GM23248 (cell line): ENCODE measurements around the gene DIP2C. TPM values are rescaled to one million over a fixed set of nuclear protein-coding genes. Genes with fewer than 3 reads are reported as not detected.

Experiments
- DNase-seq: peaks from one replicate; pipeline ENCODE4 v3.0.0-alpha.2; 2015
- H2AFZ ChIP-seq: fragments of 200-600 bp; sonication (generic); 2 replicates; pipeline ENCODE4 v1.6.1; 2016; ENCODE audit warnings: antibody characterized with exemption
- H3F3A ChIP-seq: fragments of 200-600 bp; sonication (generic); 2 replicates; pipeline ENCODE4 v1.6.1; 2016; ENCODE audit warnings: mild to moderate bottlenecking, antibody characterized with exemption, mixed run types; ENCODE audit not compliant: insufficient read depth
- H3K27ac ChIP-seq: fragments of 200-600 bp; sonication (generic); 2 replicates; pipeline ENCODE4 v1.5.1; 2016; ENCODE audit warnings: mild to moderate bottlenecking
- H3K27me3 ChIP-seq: fragments of 200-600 bp; sonication (generic); replicated peaks from 2 replicates; pipeline ENCODE4 v1.6.1; 2016; ENCODE audit warnings: mild to moderate bottlenecking; ENCODE audit not compliant: insufficient read depth
- H3K36me3 ChIP-seq: fragments of 200-600 bp; sonication (generic); 2 replicates; pipeline ENCODE4 v1.6.1; 2016; ENCODE audit warnings: low read depth, mild to moderate bottlenecking
- H3K4me1 ChIP-seq: fragments of 200-600 bp; sonication (generic); 2 replicates; pipeline ENCODE4 v1.6.1; 2016; ENCODE audit warnings: mild to moderate bottlenecking; ENCODE audit not compliant: insufficient read depth
- H3K4me2 ChIP-seq: fragments of 200-600 bp; sonication (generic); one replicate; pipeline ENCODE4 v1.6.1; 2016; ENCODE audit warnings: mild to moderate bottlenecking; ENCODE audit not compliant: unreplicated experiment
- H3K4me3 ChIP-seq: fragments of 200-600 bp; sonication (generic); 2 replicates; pipeline ENCODE4 v1.5.1; 2016; ENCODE audit warnings: mild to moderate bottlenecking
- H3K79me2 ChIP-seq: fragments of 200-600 bp; sonication (generic); 2 replicates; pipeline ENCODE4 v1.6.1; 2016; ENCODE audit warnings: mild to moderate bottlenecking; ENCODE audit not compliant: insufficient read depth
- H3K9ac ChIP-seq: fragments of 200-600 bp; sonication (generic); 2 replicates; pipeline ENCODE4 v1.6.1; 2016; ENCODE audit warnings: mild to moderate bottlenecking
- H3K9me2 ChIP-seq: fragments of 200-600 bp; sonication (generic); 2 replicates; pipeline ENCODE4 v1.6.1; 2016; ENCODE audit warnings: mixed run types, mild to moderate bottlenecking, moderate library complexity; ENCODE audit not compliant: insufficient read depth
- H3K9me3 ChIP-seq: fragments of 200-600 bp; sonication (generic); one replicate; pipeline ENCODE4 v1.6.1; 2017; ENCODE audit warnings: low read depth
- H4K20me1 ChIP-seq: fragments of 200-600 bp; sonication (generic); 2 replicates; pipeline ENCODE4 v1.6.0; 2016; ENCODE audit not compliant: insufficient read depth
- EZH2 ChIP-seq: fragments of 200-600 bp; sonication (generic); IDR thresholded peaks from 2 replicates; pipeline ENCODE4 v1.6.1; 2018; ENCODE audit warnings: antibody characterized with exemption, mild to moderate bottlenecking; ENCODE audit not compliant: insufficient read depth, poor library complexity, severe bottlenecking
- EZH2phosphoT487 ChIP-seq: fragments of 200-600 bp; sonication (generic); IDR thresholded peaks from 2 replicates; pipeline ENCODE4 v1.6.1; 2018; ENCODE audit warnings: antibody characterized with exemption, moderate library complexity, mild to moderate bottlenecking, low read depth; ENCODE audit not compliant: insufficient read depth
- WGBS, 2 experiments: methylation state at CpG; one replicate each; pipeline ENCODE4 v1.1.6; 2015 to 2017; ENCODE audit warnings: low lambda C conversion rate in 2 of 2, low coverage in 1 of 2; ENCODE audit errors: missing lambda C conversion rate in 2 of 2; 5-methylcytosine and 5-hydroxymethylcytosine counted together
- in situ Hi-C: fragments of 300-500 bp; cut with MboI; formaldehyde crosslinking; loops from 2 replicates; pipeline ENCODE4 v1.15.0; 2020
- polyA plus RNA-seq: library from polyadenylated mRNA; unstranded; fragments of >200 nt; fragmentation: Nextera tagmentation; extraction: Ambion mirVana; gene quantifications from 2 replicates; pipeline ENCODE4 v1.2.1, GENCODE V29; 2016
- total RNA-seq: library from RNA; depleted of rRNA; stranded (reverse); fragments of >200 nt; shearing (Covaris generic); gene quantifications from 2 replicates; pipeline ENCODE4 v1.2.3, GENCODE V29; 2014

DIP2C gene
- total and polyA plus RNA-seq, 2 experiments from 2014 or later = 12.0 to 13.1 TPM

DNA sequence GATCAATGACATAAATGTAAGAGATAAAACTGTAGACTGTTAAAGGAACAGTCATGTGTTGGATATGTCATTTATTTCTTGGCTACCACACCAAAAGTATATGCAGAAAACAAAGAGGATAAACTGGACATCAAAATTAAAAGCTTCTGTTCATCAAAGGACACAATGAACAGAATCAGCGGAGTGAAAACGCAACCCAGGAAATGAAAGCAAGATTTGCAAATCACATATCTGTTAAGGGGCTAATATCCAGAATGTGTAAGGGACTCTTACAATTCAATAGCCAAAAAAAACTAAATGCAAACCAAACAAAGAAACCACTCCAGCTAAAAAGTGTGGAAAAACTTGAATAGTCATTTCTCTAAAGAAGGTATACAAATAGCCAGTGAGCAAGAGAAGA, 390.0 kb downstream of the DIP2C start:
- Histone ChIP-seq H3K36me3 (no peaks in the 10 kb centered on the region), H3K9me2 (no peaks in the 10 kb centered on the region), H3K9me3 (no peaks in the 10 kb centered on the region), H2AFZ (no peak overlapping the region), H3K79me2 (0 out of 2 replicates have a peak, but pooled peaks cover 4% of the 10 kb centered on the region), H3F3A (peaks cover 15% of the 10 kb centered on the region), H3K9ac (no peak overlapping the region), H4K20me1 (no peaks in the 10 kb centered on the region), H3K27me3 (no peaks in the 10 kb centered on the region), H3K4me1 (peaks cover 9% of the 10 kb centered on the region; the same call in 1 of the 2 replicates), H3K4me2 (no peak overlapping the region), H3K27ac (no peak overlapping the region), H3K4me3 (no peak overlapping the region)
- DNase-seq = no peak
- WGBS, 2 experiments = 85 to 92% methylated on average over 2 of the region's 2 CpGs
- in situ Hi-C loops = no loop called here
- TF ChIP-seq EZH2phosphoT487 (no peak), EZH2 (no peak)

DNA sequence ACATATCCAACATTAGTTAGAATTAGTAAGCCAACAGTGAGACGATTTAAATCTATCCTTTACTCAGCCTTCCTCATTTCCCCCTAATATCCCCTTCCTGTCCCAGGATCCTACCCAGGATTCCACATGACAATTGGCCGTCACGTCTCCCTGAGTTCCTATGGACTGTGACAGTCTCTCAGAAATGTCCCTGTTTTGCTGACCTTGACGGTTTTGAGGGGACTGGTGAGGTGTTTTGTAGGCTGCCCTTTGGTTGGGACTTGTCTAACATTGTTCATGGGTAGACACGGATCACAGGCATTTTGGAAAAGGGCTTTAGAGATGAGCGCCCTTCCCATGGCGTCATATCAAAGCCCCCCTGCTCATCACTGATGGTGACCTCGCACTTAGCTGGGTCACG, 391.4 kb downstream of the DIP2C start:
- in situ Hi-C loops = no loop called here
- Histone ChIP-seq H4K20me1 (no peaks in the 10 kb centered on the region), H3K4me3 (peak overlapping the region; percentile 59), H3K4me1 (peaks cover 9% of the 10 kb centered on the region; the same call in 1 of the 2 replicates), H3K9me3 (no peaks in the 10 kb centered on the region), H2AFZ (no peak overlapping the region), H3F3A (peaks cover 15% of the 10 kb centered on the region), H3K9me2 (no peaks in the 10 kb centered on the region), H3K27ac (peak overlapping the region; percentile 90), H3K79me2 (0 out of 2 replicates have a peak, but pooled peaks cover 4% of the 10 kb centered on the region), H3K4me2 (peak overlapping the region; percentile 76), H3K9ac (peak overlapping the region; percentile 68; the same call in 1 of the 2 replicates), H3K36me3 (no peaks in the 10 kb centered on the region), H3K27me3 (no peaks in the 10 kb centered on the region)
- no peak for DNase-seq
- TF ChIP-seq EZH2 (no peak), EZH2phosphoT487 (no peak)
- 80 to 83% methylated on average over 9 of the region's 9 CpGs for WGBS, 2 experiments

DNA sequence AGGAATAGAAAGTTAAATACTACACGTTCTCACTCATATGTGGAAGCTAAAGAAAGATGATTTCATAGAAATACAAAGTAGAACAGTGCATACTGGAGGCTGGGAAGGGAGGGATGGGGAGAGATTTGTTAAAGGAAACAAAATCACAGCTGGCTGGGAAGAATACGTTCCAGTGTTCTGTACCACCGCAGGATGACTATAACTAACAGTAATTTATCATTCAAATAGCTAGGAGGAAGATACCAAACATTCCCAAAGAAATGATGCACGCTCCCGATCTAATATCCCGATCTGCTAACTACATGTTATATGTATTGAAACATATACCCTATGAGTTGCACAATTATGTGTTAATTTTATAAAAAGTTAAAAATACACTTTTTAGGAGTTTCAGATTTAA, 391.9 kb downstream of the DIP2C start:
- Histone ChIP-seq H3F3A (peaks cover 15% of the 10 kb centered on the region), H3K36me3 (no peaks in the 10 kb centered on the region), H3K9me2 (no peaks in the 10 kb centered on the region), H2AFZ (peak overlapping the region; percentile 11), H3K4me1 (peaks cover 9% of the 10 kb centered on the region; the same call in 1 of the 2 replicates), H3K9me3 (no peaks in the 10 kb centered on the region), H3K27me3 (no peaks in the 10 kb centered on the region), H3K27ac (peak overlapping the region; percentile 90), H3K4me2 (peak overlapping the region; percentile 76), H3K9ac (peak overlapping the region; percentile 68), H3K4me3 (peak overlapping the region; percentile 59), H3K79me2 (0 out of 2 replicates have a peak, but pooled peaks cover 4% of the 10 kb centered on the region), H4K20me1 (no peaks in the 10 kb centered on the region)
- 3 to 4% methylated on average over 6 of the region's 6 CpGs for WGBS, 2 experiments
- in situ Hi-C loops = no loop called here
- peak; percentile 66 for DNase-seq
- TF ChIP-seq EZH2 = no peak
- TF ChIP-seq EZH2phosphoT487 = no peak

DNA sequence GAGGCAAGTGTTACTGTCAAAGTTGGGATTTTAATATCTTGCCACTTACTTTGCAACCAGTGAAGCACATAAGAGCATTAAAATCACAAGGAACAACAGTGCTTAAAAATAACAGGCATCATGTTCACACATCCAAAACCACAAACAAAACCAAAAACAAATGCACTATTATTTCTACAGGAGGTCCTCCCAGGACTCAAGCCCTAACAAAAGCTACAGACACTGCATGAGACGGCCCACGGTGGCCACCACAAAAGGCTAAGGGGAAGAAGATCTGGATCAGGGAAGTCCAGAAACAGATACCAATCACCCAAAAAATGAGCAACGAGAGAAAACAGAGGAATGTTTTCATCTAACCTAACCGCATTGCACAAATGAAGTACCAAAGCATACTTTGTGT, 395.8 kb downstream of the DIP2C start:
- Histone ChIP-seq H3K4me1 (peaks cover 24% of the 10 kb centered on the region), H3K9ac (no peak overlapping the region), H3F3A (peaks cover 24% of the 10 kb centered on the region), H3K27me3 (no peaks in the 10 kb centered on the region), H3K4me2 (no peak overlapping the region), H3K9me2 (no peaks in the 10 kb centered on the region), H4K20me1 (no peaks in the 10 kb centered on the region), H3K27ac (no peak overlapping the region), H3K4me3 (no peak overlapping the region), H3K9me3 (no peaks in the 10 kb centered on the region), H3K36me3 (no peaks in the 10 kb centered on the region; the same call in 1 of the 2 replicates), H3K79me2 (0 out of 2 replicates have a peak, but pooled peaks cover 4% of the 10 kb centered on the region), H2AFZ (no peak overlapping the region)
- no peak for DNase-seq
- TF ChIP-seq EZH2phosphoT487 (no peak), EZH2 (no peak)
- in situ Hi-C loops = no loop called here
- 79 to 82% methylated on average over 4 of the region's 4 CpGs for WGBS, 2 experiments
